Right atrium auricular region (tissue), 2 donors: ENCODE data around the gene CNTNAP2. TPM values are rescaled to one million over a fixed set of nuclear protein-coding genes. Genes with fewer than 3 reads are reported as not detected.

Experiments
- DNase-seq: peaks from one replicate; pipeline ENCODE4 v3.0.0-alpha.2; 2019; ENCODE audit warnings: low spot score
- H3K27ac ChIP-seq, 2 donors: fragments of 200-600 bp; sonication (generic); 1 replicate in 1 of 2; 2 replicates in 1 of 2; pipeline ENCODE4 v1.5.1; 2016 to 2019
- H3K27me3 ChIP-seq, 2 donors: fragments of 200-600 bp; sonication (generic); one replicate each; pipeline versions ENCODE4 v1.5.1 to v1.6.0; 2017 to 2019
- H3K36me3 ChIP-seq: fragments of 200-600 bp; sonication (generic); one replicate; pipeline ENCODE4 v1.5.1; 2016
- H3K4me1 ChIP-seq, 2 donors: fragments of 200-600 bp; sonication (generic); one replicate each; pipeline versions ENCODE4 v1.5.1 to v1.6.0; 2017 to 2019
- H3K4me3 ChIP-seq, 2 donors: fragments of 200-600 bp; sonication (generic); 1 replicate in 1 of 2; 2 replicates in 1 of 2; pipeline ENCODE4 v1.5.1; 2017 to 2019; ENCODE audit warnings: mild to moderate bottlenecking in 1 of 2, moderate library complexity in 1 of 2
- H3K9me3 ChIP-seq, 2 donors: fragments of 200-600 bp; sonication (generic); one replicate each; pipeline ENCODE4 v1.5.1; 2019
- CTCF ChIP-seq, 2 donors: fragments of 200-600 bp; sonication (generic); IDR thresholded peaks; one replicate each; pipeline ENCODE4 v1.5.1; 2019; ENCODE audit warnings: antibody characterized with exemption in 2 of 2
- total RNA-seq, 2 donors: library from RNA; depleted of rRNA; stranded (reverse); fragments of >200 nt; gene quantifications; one replicate each; pipeline ENCODE4 v1.1.0, GENCODE V29; 2016

Gene CNTNAP2
- total RNA-seq, 2 donors from 2014 or later: 1.1 to 1.7 TPM

GRCh38 chr7:147432079-147432478, 1315.5 kb downstream of the CNTNAP2 start:
- no peaks in the 10 kb centered on the region for H3K36me3 ChIP-seq
- no peak for DNase-seq
- H3K9me3 ChIP-seq: peaks cover 0 to 2% of the 10 kb centered on the region in 2 donors
- H3K27ac ChIP-seq: no peak overlapping the region
- H3K4me1 ChIP-seq: no peaks in the 10 kb centered on the region
- H3K4me3 ChIP-seq: no peak overlapping the region
- no peaks in the 10 kb centered on the region for H3K27me3 ChIP-seq
- TF ChIP-seq CTCF (IDR thresholded peaks at IDR 0.05): no peak

- no peak for DNase-seq
- no peaks in the 10 kb centered on the region for H3K36me3 ChIP-seq
- TF ChIP-seq CTCF (IDR thresholded peaks at IDR 0.05): no peak
Observed at GRCh38 chr7:147432576-147432975, 1316.0 kb downstream of the CNTNAP2 start.

GRCh38 chr7:147436718-147437117, 1320.1 kb downstream of the CNTNAP2 start:
- peaks cover 0 to 5% of the 10 kb centered on the region in 2 donors for H3K9me3 ChIP-seq
- no peak for DNase-seq
- no peak overlapping the region for H3K27ac ChIP-seq
- no peak for TF ChIP-seq CTCF (IDR thresholded peaks at IDR 0.05)
- H3K4me1 ChIP-seq: no peaks in the 10 kb centered on the region
- H3K36me3 ChIP-seq: no peaks in the 10 kb centered on the region
- no peak overlapping the region for H3K4me3 ChIP-seq
- no peaks in the 10 kb centered on the region for H3K27me3 ChIP-seq

More at GRCh38 chr7:147432576-147432975, 1316.0 kb downstream of the CNTNAP2 start:
- Histone ChIP-seq H3K9me3 (no peaks in the 10 kb centered on the region), H3K4me1 (no peaks in the 10 kb centered on the region), H3K27me3 (no peaks in the 10 kb centered on the region), H3K27ac (no peak overlapping the region), H3K4me3 (no peak overlapping the region)

- Histone ChIP-seq H3K4me1 (no peaks in the 10 kb centered on the region), H3K27ac (no peak overlapping the region), H3K9me3 (peaks cover 0 to 5% of the 10 kb centered on the region in 2 donors), H3K36me3 (no peaks in the 10 kb centered on the region), H3K4me3 (no peak overlapping the region), H3K27me3 (no peaks in the 10 kb centered on the region)
- DNase-seq: no peak
- TF ChIP-seq CTCF (IDR thresholded peaks at IDR 0.05): no peak
Observed at GRCh38 chr7:147438216-147438615, 1321.6 kb downstream of the CNTNAP2 start.

- Histone ChIP-seq H3K9me3 (peaks cover 0 to 5% of the 10 kb centered on the region in 2 donors), H3K27ac (no peak overlapping the region), H3K27me3 (no peaks in the 10 kb centered on the region), H3K4me1 (no peaks in the 10 kb centered on the region), H3K4me3 (no peak overlapping the region), H3K36me3 (no peaks in the 10 kb centered on the region)
- TF ChIP-seq CTCF (IDR thresholded peaks at IDR 0.05): no peak
- no peak for DNase-seq
Observed at GRCh38 chr7:147443942-147444341, 1327.3 kb downstream of the CNTNAP2 start.

- H3K9me3 ChIP-seq: no peaks in the 10 kb centered on the region
- no peaks in the 10 kb centered on the region for H3K4me1 ChIP-seq
- no peaks in the 10 kb centered on the region for H3K27me3 ChIP-seq
- no peaks in the 10 kb centered on the region for H3K36me3 ChIP-seq
- TF ChIP-seq CTCF (IDR thresholded peaks at IDR 0.05): no peak
- H3K27ac ChIP-seq: no peak overlapping the region
- no peak for DNase-seq
- no peak overlapping the region for H3K4me3 ChIP-seq
Observed at GRCh38 chr7:147452816-147453215, 1336.2 kb downstream of the CNTNAP2 start.
